H1 (cell line): ENCODE data around the gene ZDHHC17. TPM values are rescaled to one million over a fixed set of nuclear protein-coding genes. Genes with fewer than 3 reads are reported as not detected.

Source experiments
- CTCF ChIA-PET: fragments of 300-600 bp; sonication (Branson Sonifier 250); formaldehyde crosslinking; loops from one replicate; lab custom pipeline; 2021; ENCODE audit not compliant: partially characterized antibody; lab: Charles Lee
- POLR2A ChIA-PET: fragments of 300-600 bp; sonication (Branson Sonifier 250); formaldehyde crosslinking; loops from one replicate; lab custom pipeline; 2021; ENCODE audit warnings: inconsistent platforms; ENCODE audit not compliant: partially characterized antibody; lab: Charles Lee
- DNase-seq, 2 experiments: peaks; one replicate each; pipeline versions ENCODE4 v3.0.0 to v3.0.0-alpha.2; 2010 to 2022; ENCODE audit warnings: low spot score in 2 of 2, low read depth in 1 of 2, mixed read lengths in 1 of 2
- FAIRE-seq: peaks from 2 replicates; lab custom pipeline; 2011; peaks lifted over from hg19 to GRCh38; lab: Jason Lieb, UNC
- H2AFZ ChIP-seq: 2 replicates; pipeline ENCODE4 v1.8.1; 2012; ENCODE audit warnings: low read length, inconsistent platforms
- H2AK5ac ChIP-seq: 2 replicates; pipeline ENCODE4 v1.6.1; 2013; ENCODE audit warnings: low read depth, low read length
- H2BK120ac ChIP-seq: replicated peaks from 2 replicates; pipeline ENCODE3; 2013; ENCODE audit warnings: low read depth, low read length, inconsistent platforms
- H2BK12ac ChIP-seq: 2 replicates; pipeline ENCODE4 v1.6.1; 2013; ENCODE audit warnings: low read depth, low read length
- H2BK15ac ChIP-seq: 2 replicates; pipeline ENCODE4 v1.6.1; 2013; ENCODE audit warnings: low read length
- H2BK20ac ChIP-seq: 2 replicates; pipeline ENCODE4 v1.6.1; 2013; ENCODE audit warnings: low read length
- H2BK5ac ChIP-seq: 2 replicates; pipeline ENCODE4 v1.6.1; 2013; ENCODE audit warnings: low read depth, low read length
- H3K14ac ChIP-seq: 2 replicates; pipeline ENCODE4 v1.6.1; 2013; ENCODE audit warnings: inconsistent platforms; ENCODE audit not compliant: insufficient read length
- H3K18ac ChIP-seq: 2 replicates; pipeline ENCODE4 v1.6.1; 2013; ENCODE audit warnings: low read length; ENCODE audit errors: extremely low read depth
- H3K23ac ChIP-seq: 2 replicates; pipeline ENCODE4 v1.6.1; 2013; ENCODE audit warnings: inconsistent platforms; ENCODE audit not compliant: insufficient read length
- H3K23me2 ChIP-seq: 2 replicates; pipeline ENCODE4 v1.6.1; 2013; ENCODE audit warnings: low read depth, low read length
- H3K27ac ChIP-seq: 2 replicates; pipeline ENCODE4 v1.6.1; 2011; ENCODE audit warnings: low read depth, low read length, inconsistent platforms
- H3K27me3 ChIP-seq, 4 experiments: replicated peaks in 1 of 4; 1 replicate in 1 of 4; 2 replicates in 3 of 4; pipeline versions ENCODE4 v1.6.1 to v1.8.1; 2011 to 2013; ENCODE audit warnings: low read length in 3 of 4, mild to moderate bottlenecking in 3 of 4, inconsistent platforms in 2 of 4, mixed read lengths in 2 of 4, moderate library complexity in 1 of 4; ENCODE audit not compliant: control insufficient read depth in 3 of 4, insufficient read depth in 3 of 4; ENCODE audit errors: extremely low read depth in 1 of 4
- H3K36me3 ChIP-seq, 4 experiments: 2 replicates each; pipeline versions ENCODE4 v1.6.1 to v1.8.1; 2011 to 2013; ENCODE audit warnings: mild to moderate bottlenecking in 4 of 4, low read length in 3 of 4, moderate library complexity in 2 of 4, control low read depth in 1 of 4, inconsistent platforms in 1 of 4; ENCODE audit not compliant: insufficient read depth in 4 of 4, control insufficient read depth in 2 of 4
- H3K4ac ChIP-seq: replicated peaks from 2 replicates; pipeline ENCODE3; 2013; ENCODE audit warnings: low read length, low read depth, mixed read lengths, inconsistent platforms; ENCODE audit not compliant: insufficient read length
- H3K4me1 ChIP-seq, 4 experiments: replicated peaks in 1 of 4; 1 replicate in 1 of 4; 2 replicates in 3 of 4; pipeline versions ENCODE4 v1.6.1 to v1.8.1; 2011 to 2013; ENCODE audit warnings: low read length in 3 of 4, inconsistent platforms in 2 of 4, mixed read lengths in 1 of 4; ENCODE audit not compliant: insufficient read depth in 4 of 4, control insufficient read depth in 3 of 4
- H3K4me2 ChIP-seq, 2 experiments: 2 replicates each; pipeline versions ENCODE4 v1.6.1 to v1.8.1; 2011 to 2013; ENCODE audit warnings: low read depth in 2 of 2, low read length in 2 of 2, control low read depth in 1 of 2, inconsistent platforms in 1 of 2, mild to moderate bottlenecking in 1 of 2; ENCODE audit not compliant: insufficient read depth in 1 of 2
- H3K4me3 ChIP-seq, 4 experiments: fragments of 200-600, 300-600 bp in 1 of 4; sonication (generic), shearing (Covaris generic), sonication (Bioruptor Twin) in 1 of 4; 2 replicates each; pipeline versions ENCODE4 v1.5.1 to v1.8.1; 2011 to 2016; ENCODE audit warnings: low read length in 4 of 4, low read depth in 3 of 4, control low read depth in 2 of 4, inconsistent platforms in 2 of 4, mild to moderate bottlenecking in 2 of 4, mixed read lengths in 1 of 4, moderate library complexity in 1 of 4; ENCODE audit not compliant: insufficient read depth in 2 of 4; ENCODE audit errors: extremely low read depth in 1 of 4
- H3K56ac ChIP-seq: replicated peaks from 2 replicates; pipeline ENCODE3; 2013; ENCODE audit warnings: low read depth, mild to moderate bottlenecking, mixed read lengths, low read length, inconsistent platforms; ENCODE audit not compliant: insufficient read length
- H3K79me1 ChIP-seq: 2 replicates; pipeline ENCODE4 v1.6.1; 2013; ENCODE audit warnings: low read depth, low read length, control low read depth
- H3K79me2 ChIP-seq, 2 experiments: 2 replicates each; pipeline versions ENCODE4 v1.6.1 to v1.8.1; 2012 to 2013; ENCODE audit warnings: low read length in 2 of 2, mild to moderate bottlenecking in 2 of 2, inconsistent platforms in 1 of 2; ENCODE audit not compliant: insufficient read depth in 2 of 2, control insufficient read depth in 1 of 2
- H3K9ac ChIP-seq, 4 experiments: replicated peaks in 1 of 4; 1 replicate in 1 of 4; 2 replicates in 3 of 4; pipeline versions ENCODE4 v1.6.1 to v1.8.1; 2011 to 2013; ENCODE audit warnings: low read depth in 3 of 4, low read length in 3 of 4, control low read depth in 2 of 4, mild to moderate bottlenecking in 2 of 4, moderate library complexity in 2 of 4, inconsistent platforms in 1 of 4; ENCODE audit errors: extremely low read depth in 1 of 4
- H3K9me3 ChIP-seq, 2 experiments: 2 replicates each; pipeline versions ENCODE4 v1.6.1 to v1.8.1; 2012 to 2013; ENCODE audit warnings: mild to moderate bottlenecking in 2 of 2, moderate library complexity in 2 of 2, control low read depth in 1 of 2, inconsistent platforms in 1 of 2, low read depth in 1 of 2, low read length in 1 of 2, mixed read lengths in 1 of 2; ENCODE audit not compliant: insufficient read depth in 2 of 2
- H4K20me1 ChIP-seq, 2 experiments: replicated peaks in 1 of 2; 2 replicates each; pipeline versions ENCODE3 to v1.8.1; 2011 to 2013; ENCODE audit warnings: inconsistent platforms in 2 of 2, low read length in 2 of 2, mild to moderate bottlenecking in 1 of 2; ENCODE audit not compliant: insufficient read depth in 2 of 2, control insufficient read depth in 1 of 2
- H4K5ac ChIP-seq: 2 replicates; pipeline ENCODE4 v1.6.1; 2013; ENCODE audit warnings: low read length, low read depth, mixed read lengths, inconsistent platforms; ENCODE audit not compliant: insufficient read length
- H4K8ac ChIP-seq: 2 replicates; pipeline ENCODE4 v1.8.0; 2013; ENCODE audit warnings: mild to moderate bottlenecking, moderate library complexity, low read length, inconsistent platforms; ENCODE audit not compliant: insufficient read depth; ENCODE audit errors: extremely low read depth
- H4K91ac ChIP-seq: replicated peaks from 2 replicates; pipeline ENCODE3; 2013; ENCODE audit warnings: low read length, mixed read lengths, inconsistent platforms; ENCODE audit not compliant: insufficient read length
- PHF8 ChIP-seq: fragments of 200-600 bp; sonication (generic); conservative IDR thresholded peaks from 2 replicates; pipeline ENCODE4 v1.7.1; 2012; ENCODE audit warnings: low read depth, mild to moderate bottlenecking, inconsistent platforms, low read length, moderate library complexity
- POLR2A ChIP-seq, 2 experiments: IDR thresholded peaks; 1 replicate in 1 of 2; 2 replicates in 1 of 2; pipeline ENCODE4 v1.6.1; 2011; ENCODE audit warnings: low read depth in 2 of 2, low read length in 2 of 2, mild to moderate bottlenecking in 2 of 2; ENCODE audit errors: control extremely low read depth in 1 of 2
- RAD21 ChIP-seq, 2 experiments: IDR thresholded peaks in 1 of 2; conservative IDR thresholded peaks in 1 of 2; 2 replicates each; pipeline ENCODE4 v1.6.1; 2011; ENCODE audit warnings: low read depth in 2 of 2, low read length in 2 of 2, improper control_type of control experiment in 1 of 2, inconsistent platforms in 1 of 2, mild to moderate bottlenecking in 1 of 2, moderate library complexity in 1 of 2
- TEAD4 ChIP-seq: IDR thresholded peaks from 2 replicates; pipeline ENCODE4 v1.6.1; 2012; ENCODE audit warnings: low read depth, low read length, inconsistent platforms, mixed read lengths
- WGBS, 2 experiments: shearing (Covaris generic) in 1 of 2; methylation state at CpG; one replicate each; pipeline versions ENCODE4 v1.1.6 to v1.1.7; 2013 to 2015; ENCODE audit warnings: low lambda C conversion rate in 2 of 2, mixed read lengths in 2 of 2, inconsistent platforms in 1 of 2, low coverage in 1 of 2, missing lambda C conversion rate in 1 of 2; ENCODE audit not compliant: insufficient replicate concordance in 2 of 2, insufficient coverage in 1 of 2, insufficient read length in 1 of 2; ENCODE audit errors: extremely low coverage in 1 of 2, missing lambda C conversion rate in 1 of 2; 5-methylcytosine and 5-hydroxymethylcytosine counted together
- polyA plus RNA-seq, 7 experiments: library from polyadenylated mRNA; depleted of rRNA in 3 of 7; stranded (reverse) in 5 of 7; unstranded in 2 of 7; fragments of >200 nt in 5 of 7; fragments of 200-250 nt in 2 of 7; gene quantifications; 1 replicate in 5 of 7; 2 replicates in 1 of 7; 4 replicates in 1 of 7; pipeline versions ENCODE4 v1.2.1 to v1.2.3, GENCODE V29; 2011 to 2013; ENCODE audit warnings: missing spikeins in 2 of 7, mixed read lengths in 2 of 7
- total RNA-seq: library from RNA; stranded (reverse); fragmentation: NEBNext Ultra II Directional; extraction: Animal tissue kit (Norgen Biotek cat#: 25700); gene quantifications from 2 replicates; pipeline ENCODE4 v1.2.1, GENCODE V29; 2021
- TF ChIP-seq, protein P1 (sequence below), 3 experiments: IDR thresholded peaks; 1 replicate in 2 of 3; 2 replicates in 1 of 3; pipeline versions ENCODE4 v1.5.1 to v1.6.1; 2011; ENCODE audit warnings: low read length in 3 of 3, mild to moderate bottlenecking in 3 of 3, inconsistent platforms in 2 of 3, low read depth in 1 of 3, moderate library complexity in 1 of 3; ENCODE audit not compliant: insufficient read depth in 1 of 3; ENCODE audit errors: control extremely low read depth in 1 of 3

The ZDHHC17 gene
- total and polyA plus RNA-seq, 2 of the 8 experiments (the other 6 are each of a cell fraction or from before 2014, with no cell fraction given) = 27.6 to 28.9 TPM

DNA sequence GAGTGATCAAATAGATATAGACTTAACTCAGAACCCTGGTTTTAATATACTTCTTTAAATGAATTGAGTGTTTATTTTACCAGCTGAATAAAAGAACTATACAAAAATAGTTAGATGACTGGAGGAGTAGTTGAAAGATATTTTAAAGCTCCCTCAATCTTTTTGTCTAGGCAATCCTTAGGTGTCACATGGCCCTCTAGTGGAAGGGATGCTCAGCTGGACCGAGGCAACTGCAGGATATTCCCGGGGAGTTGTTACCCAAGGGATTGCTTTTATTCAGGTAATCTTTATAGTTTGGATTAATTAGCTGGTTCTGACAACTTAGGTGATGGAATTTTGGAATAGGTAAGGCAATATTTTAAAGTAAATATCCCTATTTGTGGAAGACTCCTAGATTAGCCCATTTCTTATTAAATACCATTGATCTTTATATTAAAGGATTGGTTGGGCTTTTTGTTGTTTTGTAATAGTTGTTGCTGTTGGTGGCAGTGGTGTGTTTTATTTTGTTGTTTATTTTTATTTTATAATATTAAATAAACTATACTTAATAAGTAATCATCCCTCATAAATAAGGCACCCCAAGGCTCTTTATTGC, 57.1 kb downstream of the ZDHHC17 start:
- no peak overlapping the region for H3K23ac ChIP-seq
- no peak overlapping the region for H2BK120ac ChIP-seq
- H2AFZ ChIP-seq = no peak overlapping the region
- ChIA-PET CTCF (interaction anchor here (0.6 to 3.3 kb wide), 23 partner anchors 10 to 199 kb away, joined by 3 to 21 read pairs (median 4); no protein-coding TSS in a partner anchor), POLR2A (interaction anchor here (0.8 to 1.7 kb wide), 2 partner anchors 13 to 58 kb away, joined by 3 to 4 read pairs; partner anchors contain the start of gene CSRP2)
- no peak overlapping the region for H3K9ac ChIP-seq
- no peaks in the 10 kb centered on the region for H4K20me1 ChIP-seq
- H4K91ac ChIP-seq = no peak overlapping the region
- TF ChIP-seq, protein P1, sequence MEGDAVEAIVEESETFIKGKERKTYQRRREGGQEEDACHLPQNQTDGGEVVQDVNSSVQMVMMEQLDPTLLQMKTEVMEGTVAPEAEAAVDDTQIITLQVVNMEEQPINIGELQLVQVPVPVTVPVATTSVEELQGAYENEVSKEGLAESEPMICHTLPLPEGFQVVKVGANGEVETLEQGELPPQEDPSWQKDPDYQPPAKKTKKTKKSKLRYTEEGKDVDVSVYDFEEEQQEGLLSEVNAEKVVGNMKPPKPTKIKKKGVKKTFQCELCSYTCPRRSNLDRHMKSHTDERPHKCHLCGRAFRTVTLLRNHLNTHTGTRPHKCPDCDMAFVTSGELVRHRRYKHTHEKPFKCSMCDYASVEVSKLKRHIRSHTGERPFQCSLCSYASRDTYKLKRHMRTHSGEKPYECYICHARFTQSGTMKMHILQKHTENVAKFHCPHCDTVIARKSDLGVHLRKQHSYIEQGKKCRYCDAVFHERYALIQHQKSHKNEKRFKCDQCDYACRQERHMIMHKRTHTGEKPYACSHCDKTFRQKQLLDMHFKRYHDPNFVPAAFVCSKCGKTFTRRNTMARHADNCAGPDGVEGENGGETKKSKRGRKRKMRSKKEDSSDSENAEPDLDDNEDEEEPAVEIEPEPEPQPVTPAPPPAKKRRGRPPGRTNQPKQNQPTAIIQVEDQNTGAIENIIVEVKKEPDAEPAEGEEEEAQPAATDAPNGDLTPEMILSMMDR (IDR thresholded peaks at IDR 0.05; ENCODE audit: control extremely low read depth in 1 of 3, insufficient read depth in 1 of 3, low read depth in 1 of 3, low read length in 3 of 3) = peak; percentile 71 to 74 (median 73)
- TF ChIP-seq POLR2A (IDR thresholded peaks at IDR 0.05; ENCODE audit: control extremely low read depth in 1 of 2, low read depth in 2 of 2, low read length in 2 of 2) (no peak), RAD21 (IDR thresholded peaks at IDR 0.05 in 1 of 2, conservative IDR thresholded peaks at IDR 0.05 in 1 of 2; ENCODE audit: low read depth in 2 of 2, low read length in 2 of 2) (peak; percentile 76 to 79), PHF8 (no peak), TEAD4 (peak; percentile 79)
- no peak overlapping the region for H3K14ac ChIP-seq
- H3K18ac ChIP-seq = no peak overlapping the region
- DNase-seq (peak in 1 of 2 experiments; percentile 5), FAIRE-seq (peak; percentile 70)
- H3K56ac ChIP-seq = no peak overlapping the region
- H3K79me2 ChIP-seq = no peaks in the 10 kb centered on the region
- H3K4me3 ChIP-seq = no peak overlapping the region
- H4K8ac ChIP-seq = no peak overlapping the region
- WGBS, 2 experiments = 54% methylated on average over 2 of the region's 2 CpGs; no CpG with 5 or more reads in 1 of the 2 experiments
- no peak overlapping the region for H2BK12ac ChIP-seq
- no peaks in the 10 kb centered on the region for H3K79me1 ChIP-seq
- no peak overlapping the region for H4K5ac ChIP-seq
- H2BK15ac ChIP-seq = no peak overlapping the region
- H3K4ac ChIP-seq = no peak overlapping the region
- H2BK5ac ChIP-seq = no peak overlapping the region
- no peaks in the 10 kb centered on the region for H3K27me3 ChIP-seq
- H3K36me3 ChIP-seq = peaks cover 0 to 18% (median 1%) of the 10 kb centered on the region in 4 experiments; a peak in 3 of 8 replicates
- no peak overlapping the region for H3K4me2 ChIP-seq
- no peaks in the 10 kb centered on the region for H3K4me1 ChIP-seq
- H2BK20ac ChIP-seq = no peak overlapping the region
- no peaks in the 10 kb centered on the region for H3K9me3 ChIP-seq
- no peaks in the 10 kb centered on the region for H3K23me2 ChIP-seq
- no peak overlapping the region for H3K27ac ChIP-seq
- no peak overlapping the region for H2AK5ac ChIP-seq
